Subcutaneous abdominal adipose tissue (tissue), 5 donors: ENCODE data around the gene OXTR.
A peak's percentile ranks its signal among the peaks of the same experiment; 100 is the strongest.

Source experiments
- H3K27ac ChIP-seq: one replicate; pipeline ENCODE4 v1.7.0; 2013; ENCODE audit warnings: low read depth, mild to moderate bottlenecking, inconsistent platforms, low read length, moderate library complexity
- H3K27me3 ChIP-seq, 5 donors: one replicate each; pipeline ENCODE4 v1.7.0; 2013; ENCODE audit warnings: low read length in 5 of 5, inconsistent platforms in 1 of 5; ENCODE audit not compliant: control insufficient read depth in 5 of 5, insufficient read depth in 4 of 5
- H3K36me3 ChIP-seq, 5 donors: one replicate each; pipeline ENCODE4 v1.7.0; 2013; ENCODE audit warnings: low read length in 5 of 5; ENCODE audit not compliant: control insufficient read depth in 5 of 5, insufficient read depth in 5 of 5
- H3K4me1 ChIP-seq, 5 donors: one replicate each; pipeline ENCODE4 v1.7.0; 2013; ENCODE audit warnings: low read length in 5 of 5, mild to moderate bottlenecking in 3 of 5, moderate library complexity in 1 of 5; ENCODE audit not compliant: control insufficient read depth in 5 of 5, insufficient read depth in 5 of 5
- H3K4me3 ChIP-seq, 5 donors: one replicate each; pipeline ENCODE4 v1.7.0; 2013; ENCODE audit warnings: low read length in 5 of 5, low read depth in 1 of 5
- H3K9ac ChIP-seq, 5 donors: one replicate each; pipeline ENCODE4 v1.7.0; 2013; ENCODE audit warnings: low read length in 5 of 5, mild to moderate bottlenecking in 4 of 5, moderate library complexity in 3 of 5
- H3K9me3 ChIP-seq, 5 donors: one replicate each; pipeline ENCODE4 v1.7.0; 2013; ENCODE audit warnings: low read length in 5 of 5; ENCODE audit not compliant: control insufficient read depth in 5 of 5
- donor health status: healthy.
- donor health status: healthy.
- donor health status: healthy.
- donor health status: healthy.
- donor health status: healthy.

OXTR gene

DNA sequence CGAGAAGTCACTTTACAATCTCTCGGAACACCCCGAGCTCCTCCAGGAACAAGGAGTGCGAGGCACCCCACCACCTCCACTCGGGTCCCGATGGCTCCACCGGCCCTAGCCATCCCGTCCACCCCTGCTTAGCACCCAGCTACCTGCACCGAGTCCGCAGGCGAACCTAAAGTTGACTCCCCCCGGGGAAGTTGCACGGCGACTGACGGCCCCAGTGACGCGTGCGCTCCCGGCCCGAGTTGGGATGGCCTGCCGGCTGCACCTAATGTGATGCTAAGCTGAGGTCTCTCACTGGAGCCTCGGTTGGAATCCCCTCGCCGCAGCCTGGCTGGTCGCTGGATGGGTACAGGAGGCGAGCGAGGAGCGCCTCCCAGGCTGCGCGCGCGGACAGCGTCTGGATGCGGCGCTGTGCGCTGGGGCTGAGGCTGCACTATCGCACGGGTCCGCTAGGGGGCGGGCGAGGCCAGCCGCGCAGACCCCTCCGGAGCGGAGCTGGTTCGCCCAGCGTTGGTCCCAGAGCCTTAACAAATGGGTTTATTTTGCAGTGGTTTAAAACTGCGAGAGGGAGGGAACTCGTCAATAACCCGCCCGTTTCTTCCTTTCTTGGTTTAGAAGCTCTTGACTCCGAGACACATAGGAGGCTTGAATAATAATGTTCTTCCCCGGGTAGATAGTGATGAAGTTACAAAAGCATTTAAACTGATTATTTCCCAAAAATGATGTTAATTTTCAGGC, at the start of gene OXTR:
TSS of gene OXTR (minus strand) at position 526 of the 735 bp plus-strand sequence. CDS start 1,426 bp downstream, outside the sequence.
- Histone ChIP-seq H3K27me3 (peaks cover 24 to 36% (median 28%) of the 10 kb centered on the region in 5 donors), H3K4me1 (peaks cover 0 to 22% (median 16%) of the 10 kb centered on the region in 5 donors), H3K9ac (no peak within 1 kb of the TSS), H3K27ac (no peak within 1 kb of the TSS), H3K4me3 (peak within 1 kb of the TSS in 4 of 5 donors; percentile 27 to 60 (median 43)), H3K9me3 (no peaks in the 10 kb centered on the region), H3K36me3 (no peaks in the 10 kb centered on the region)

DNA sequence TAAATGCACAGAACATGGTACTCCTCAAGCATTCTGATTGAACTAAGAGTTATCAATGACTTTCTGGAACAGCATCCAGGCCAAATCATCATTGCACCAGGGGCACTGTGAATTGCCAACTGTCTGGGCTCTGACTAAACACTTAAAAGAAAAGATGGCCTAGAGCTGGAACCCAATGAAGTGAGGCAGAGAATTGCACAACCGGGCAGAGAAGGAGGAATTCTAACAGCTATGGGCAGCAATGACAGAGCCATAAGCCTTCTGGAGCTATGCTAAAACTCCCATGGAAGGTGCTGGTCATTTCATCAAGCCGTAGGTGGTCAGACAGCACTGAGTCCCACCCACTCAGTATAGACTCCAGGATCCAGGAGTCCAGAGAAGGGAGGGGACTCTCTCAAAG, 48.1 kb upstream of the OXTR start:
- no peaks in the 10 kb centered on the region for H3K4me1 ChIP-seq
- no peak overlapping the region for H3K27ac ChIP-seq
- H3K9ac ChIP-seq = no peak overlapping the region
- H3K36me3 ChIP-seq = no peaks in the 10 kb centered on the region
- peaks cover 7 to 57% (median 42%) of the 10 kb centered on the region in 5 donors for H3K9me3 ChIP-seq
- H3K4me3 ChIP-seq = peak overlapping the region in 1 of 5 donors; percentile 4
- H3K27me3 ChIP-seq = no peaks in the 10 kb centered on the region

DNA sequence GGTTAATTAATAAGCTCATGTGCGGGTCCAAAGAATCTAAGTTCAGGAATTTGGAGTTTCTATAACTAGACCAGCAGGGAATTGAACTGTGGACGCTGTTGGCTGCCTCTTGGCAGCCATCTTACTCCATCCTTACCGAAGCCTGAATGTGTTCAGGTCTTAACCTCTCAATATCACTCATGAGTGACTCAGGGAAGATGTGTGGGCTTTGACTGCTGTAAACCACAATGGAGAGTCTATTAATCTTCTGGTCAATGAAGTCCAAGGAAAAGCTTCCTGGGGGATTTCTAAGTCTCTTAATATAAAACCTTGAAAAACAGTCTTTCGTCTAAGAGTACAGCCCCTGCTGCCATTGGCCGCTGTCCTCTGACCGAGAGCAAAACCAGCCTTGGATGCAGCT, 46.7 kb upstream of the OXTR start:
- H3K9me3 ChIP-seq = peaks cover 7 to 48% (median 42%) of the 10 kb centered on the region in 5 donors
- no peaks in the 10 kb centered on the region for H3K4me1 ChIP-seq
- no peak overlapping the region for H3K9ac ChIP-seq
- no peak overlapping the region for H3K27ac ChIP-seq
- no peak overlapping the region for H3K4me3 ChIP-seq
- no peaks in the 10 kb centered on the region for H3K27me3 ChIP-seq
- no peaks in the 10 kb centered on the region for H3K36me3 ChIP-seq

DNA sequence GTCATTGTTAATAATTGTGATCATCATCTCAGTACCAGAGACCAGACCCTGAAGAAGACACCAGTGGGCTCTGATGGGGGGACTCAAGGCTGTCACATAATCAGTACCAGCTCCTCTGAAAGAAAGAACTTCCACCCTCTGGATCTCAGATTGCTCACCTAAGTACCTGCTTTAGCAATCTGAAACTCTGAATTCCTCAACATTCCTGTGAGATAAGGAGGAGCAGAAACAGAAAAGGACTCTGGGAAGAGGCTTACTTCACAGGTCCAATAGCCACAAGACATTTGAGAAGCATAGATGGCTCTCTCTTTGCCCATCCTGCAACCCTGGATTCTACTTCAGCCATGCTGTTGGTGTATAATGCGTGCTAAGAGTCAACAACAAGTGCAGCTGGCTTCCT, 44.0 kb upstream of the OXTR start:
- H3K9ac ChIP-seq = no peak overlapping the region

DNA sequence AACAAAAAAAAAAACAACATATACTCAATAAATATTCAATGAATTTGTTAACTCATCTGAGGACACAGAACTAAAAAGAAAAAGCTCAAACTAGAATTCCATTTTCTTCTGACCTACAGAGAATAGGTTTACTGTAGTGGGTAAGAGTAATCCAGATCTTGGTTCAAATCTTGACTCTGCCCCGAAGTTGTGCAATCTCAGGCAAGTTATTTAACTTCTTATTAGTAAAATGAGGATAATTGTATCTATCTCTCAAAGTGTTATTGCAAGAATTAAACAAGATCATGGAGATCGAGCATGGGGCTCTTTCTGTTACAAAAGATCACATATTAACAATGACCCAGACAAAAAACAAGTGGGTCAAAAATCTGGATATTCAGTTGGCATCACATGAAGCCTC, 41.1 kb upstream of the OXTR start:
- no peak overlapping the region for H3K4me3 ChIP-seq
- no peaks in the 10 kb centered on the region for H3K27me3 ChIP-seq
- H3K9ac ChIP-seq = no peak overlapping the region
- no peaks in the 10 kb centered on the region for H3K36me3 ChIP-seq
- H3K27ac ChIP-seq = no peak overlapping the region
- no peaks in the 10 kb centered on the region for H3K4me1 ChIP-seq
- peaks cover 0 to 10% (median 8%) of the 10 kb centered on the region in 5 donors for H3K9me3 ChIP-seq

More for the DNA sequence above, 44.0 kb upstream of the OXTR start:
- no peaks in the 10 kb centered on the region for H3K27me3 ChIP-seq
- H3K27ac ChIP-seq = no peak overlapping the region
- peaks cover 0 to 24% (median 22%) of the 10 kb centered on the region in 5 donors for H3K9me3 ChIP-seq
- H3K4me3 ChIP-seq = no peak overlapping the region
- no peaks in the 10 kb centered on the region for H3K36me3 ChIP-seq
- no peaks in the 10 kb centered on the region for H3K4me1 ChIP-seq

DNA sequence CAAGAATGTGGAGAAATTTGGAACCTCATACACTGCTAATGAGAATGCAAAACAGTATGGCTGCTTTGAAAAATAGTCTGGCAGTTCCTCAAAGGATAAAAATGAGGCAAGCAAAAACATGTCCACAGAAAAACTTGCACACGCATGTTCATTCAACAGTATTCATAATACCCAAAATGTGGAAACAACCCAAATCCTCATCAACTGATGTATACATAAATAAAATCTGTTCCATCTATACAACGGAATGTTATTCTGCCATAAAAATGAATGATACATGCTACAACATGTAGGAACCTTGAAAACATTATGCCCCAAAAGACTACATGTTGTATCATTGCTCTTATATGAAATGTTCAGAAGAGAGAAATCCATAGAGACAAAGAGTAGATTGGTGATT, 36.4 kb upstream of the OXTR start:
- no peak overlapping the region for H3K27ac ChIP-seq
- no peaks in the 10 kb centered on the region for H3K36me3 ChIP-seq

DNA sequence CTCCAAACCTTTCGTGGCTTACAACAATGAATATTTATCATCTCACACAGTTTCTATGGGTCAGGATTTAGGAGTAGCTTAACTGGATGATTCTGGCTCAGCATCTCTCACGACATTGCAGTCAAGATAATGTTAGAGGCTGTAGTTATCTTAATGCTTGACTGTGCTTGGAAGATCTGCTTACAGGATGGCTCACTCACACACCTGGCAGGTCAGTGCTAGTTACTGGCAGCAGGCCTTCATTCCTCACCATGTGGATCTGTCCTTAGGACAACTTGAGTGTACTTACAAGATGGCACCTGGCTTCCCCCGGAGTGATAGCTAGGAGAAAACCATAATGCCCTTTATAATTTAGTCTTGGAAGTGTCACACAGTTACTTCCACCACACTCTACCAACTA, 32.8 kb upstream of the OXTR start:
- Histone ChIP-seq H3K36me3 (no peaks in the 10 kb centered on the region), H3K4me3 (no peak overlapping the region), H3K9ac (no peak overlapping the region), H3K4me1 (no peaks in the 10 kb centered on the region), H3K27ac (no peak overlapping the region), H3K9me3 (peaks cover 3 to 22% (median 9%) of the 10 kb centered on the region in 5 donors), H3K27me3 (no peaks in the 10 kb centered on the region)

More for the DNA sequence above, 36.4 kb upstream of the OXTR start:
- H3K9me3 ChIP-seq = peaks cover 0 to 13% (median 0%) of the 10 kb centered on the region in 5 donors
- H3K27me3 ChIP-seq = no peaks in the 10 kb centered on the region
- H3K4me3 ChIP-seq = no peak overlapping the region
- no peak overlapping the region for H3K9ac ChIP-seq
- H3K4me1 ChIP-seq = no peaks in the 10 kb centered on the region

DNA sequence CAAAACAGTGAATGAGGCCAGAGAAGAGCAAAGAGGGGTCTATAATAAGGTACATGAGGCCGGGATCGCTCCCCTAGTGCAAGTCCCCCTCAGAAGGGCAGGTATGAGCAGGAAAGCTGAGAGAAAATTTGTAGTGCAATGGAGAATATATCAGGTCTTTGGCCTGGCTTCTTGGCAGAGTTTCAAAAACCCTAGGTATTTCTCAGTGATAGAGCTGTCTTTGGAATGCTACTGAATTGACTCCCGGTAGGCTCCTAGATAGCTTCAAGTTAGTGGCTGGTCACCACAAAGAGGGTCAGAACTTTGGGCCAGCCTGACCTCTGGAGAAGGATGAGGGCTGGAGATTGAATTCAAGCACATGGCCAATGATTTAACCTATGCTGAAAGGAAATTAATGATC, 30.6 kb upstream of the OXTR start:
- H3K9ac ChIP-seq = no peak overlapping the region
- no peak overlapping the region for H3K4me3 ChIP-seq
- H3K27ac ChIP-seq = no peak overlapping the region
- no peaks in the 10 kb centered on the region for H3K36me3 ChIP-seq
- no peaks in the 10 kb centered on the region for H3K27me3 ChIP-seq
- H3K4me1 ChIP-seq = no peaks in the 10 kb centered on the region
- peaks cover 3 to 17% (median 7%) of the 10 kb centered on the region in 5 donors for H3K9me3 ChIP-seq

DNA sequence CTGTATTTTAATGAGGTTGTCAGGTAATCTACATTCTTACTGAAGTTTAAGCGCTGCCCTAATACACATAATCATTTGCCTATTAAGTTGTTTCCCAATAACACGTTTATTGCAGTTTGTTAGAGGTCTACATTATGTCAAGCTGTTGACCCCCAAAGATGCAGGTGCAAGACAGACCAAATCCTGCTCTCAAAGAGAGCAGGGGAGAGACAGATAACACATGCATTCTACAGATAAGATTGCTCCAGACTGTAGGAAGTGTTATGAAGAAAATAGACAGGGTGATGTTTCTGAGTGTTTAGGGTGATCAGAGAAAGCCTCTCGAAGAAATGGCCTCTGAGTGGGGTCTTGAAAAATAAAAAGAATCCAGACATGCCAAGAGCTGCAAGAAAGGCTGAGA, 24.8 kb upstream of the OXTR start:
- H3K27ac ChIP-seq = no peak overlapping the region
- H3K9me3 ChIP-seq = peaks cover 0 to 18% (median 7%) of the 10 kb centered on the region in 5 donors

DNA sequence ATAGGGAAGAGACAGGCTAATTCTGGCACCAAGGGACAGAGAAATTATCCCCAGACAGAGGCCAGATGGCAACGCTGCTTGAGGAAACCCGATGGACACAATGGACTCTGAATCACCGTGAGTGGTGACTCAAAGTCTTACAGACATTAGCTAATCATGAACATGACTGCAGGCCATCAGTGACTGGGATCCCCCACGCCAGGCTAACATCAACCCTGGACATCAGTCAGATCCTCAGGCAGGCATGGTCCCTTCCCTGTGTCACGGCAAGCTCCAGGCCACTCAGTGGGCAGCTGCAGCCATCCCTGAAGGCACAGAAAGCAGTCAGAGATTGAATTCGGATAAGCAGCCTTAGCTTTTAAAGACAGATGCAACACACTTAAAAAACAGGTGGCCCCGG, 23.8 kb upstream of the OXTR start:
- Histone ChIP-seq H3K9ac (no peak overlapping the region), H3K4me3 (no peak overlapping the region), H3K27me3 (no peaks in the 10 kb centered on the region)

More for the DNA sequence above, 24.8 kb upstream of the OXTR start:
- Histone ChIP-seq H3K36me3 (no peaks in the 10 kb centered on the region), H3K4me3 (no peak overlapping the region), H3K9ac (no peak overlapping the region), H3K27me3 (no peaks in the 10 kb centered on the region), H3K4me1 (no peaks in the 10 kb centered on the region)

More for the DNA sequence above, 23.8 kb upstream of the OXTR start:
- no peaks in the 10 kb centered on the region for H3K36me3 ChIP-seq
- peaks cover 0 to 18% (median 11%) of the 10 kb centered on the region in 5 donors for H3K9me3 ChIP-seq
- H3K27ac ChIP-seq = no peak overlapping the region
- no peaks in the 10 kb centered on the region for H3K4me1 ChIP-seq
